Measurements from ENCODE around the gene MRPL20.
A peak's percentile ranks its signal among the peaks of the same experiment; 100 is the strongest.
"Not testable (repeated sequence)": the region's sequence is repeated elsewhere in the genome, so short reads cannot be mapped to it uniquely, and the experiment has no call there.

Gene MRPL20

DNA sequence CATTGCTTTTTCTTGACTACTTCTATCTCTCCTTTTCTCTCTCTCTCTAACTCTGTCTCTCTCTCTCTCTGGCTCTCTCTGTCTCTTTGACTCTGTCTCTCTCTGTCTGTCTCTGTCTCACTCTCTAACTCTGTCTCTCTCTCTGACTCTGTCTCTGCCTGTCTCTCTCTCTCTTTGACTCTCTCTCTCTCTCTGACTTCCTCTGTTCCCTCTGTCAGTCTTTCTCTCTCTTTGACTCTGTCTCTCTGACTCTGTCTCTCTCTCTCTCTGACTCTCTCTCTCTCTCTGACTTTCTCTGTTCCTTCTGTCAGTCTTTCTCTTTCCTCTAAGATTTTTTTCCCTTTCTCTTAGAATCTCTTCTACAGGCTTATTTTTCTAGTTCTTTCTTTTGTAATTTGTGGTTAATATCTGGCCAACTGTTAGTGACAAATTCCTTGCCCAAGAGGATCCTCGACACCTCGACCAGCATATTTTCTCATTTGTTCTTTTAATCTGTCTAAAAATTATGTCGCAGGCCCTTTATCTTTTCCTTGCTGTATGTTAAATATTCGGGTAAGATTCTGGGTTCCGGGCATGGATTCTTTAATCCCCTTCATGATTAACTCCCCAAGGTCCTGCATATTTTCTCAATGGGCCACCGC lies 42.1 kb upstream of the MRPL20 start, which contains the start of gene ATAD3C:
ATAD3C (plus strand) TSS at position 591 of the 641 bp plus-strand sequence. CDS start 995 bp downstream, outside the sequence.
- Histone ChIP-seq H3K36me3 (ENCODE audit: control insufficient read depth in 2 of 2, insufficient read depth in 2 of 2, low read length in 2 of 2) (no peaks in the 10 kb centered on the region), H3K27ac (ENCODE audit: low read depth in 2 of 2, low read length in 2 of 2) (no peak within 1 kb of the TSS), H3K27me3 (ENCODE audit: control insufficient read depth in 2 of 2, insufficient read depth in 2 of 2, low read length in 2 of 2) (no peaks in the 10 kb centered on the region), H3K4me1 (ENCODE audit: control insufficient read depth in 2 of 2, insufficient read depth in 2 of 2, low read length in 2 of 2) (no peaks in the 10 kb centered on the region), H3K9ac (ENCODE audit: low read depth in 1 of 2, low read length in 2 of 2) (no peak within 1 kb of the TSS), H3K4me3 (ENCODE audit: low read length in 2 of 2) (no peak within 1 kb of the TSS), H3K9me3 (ENCODE audit: control insufficient read depth in 2 of 2, low read length in 2 of 2) (no peaks in the 10 kb centered on the region)

DNA sequence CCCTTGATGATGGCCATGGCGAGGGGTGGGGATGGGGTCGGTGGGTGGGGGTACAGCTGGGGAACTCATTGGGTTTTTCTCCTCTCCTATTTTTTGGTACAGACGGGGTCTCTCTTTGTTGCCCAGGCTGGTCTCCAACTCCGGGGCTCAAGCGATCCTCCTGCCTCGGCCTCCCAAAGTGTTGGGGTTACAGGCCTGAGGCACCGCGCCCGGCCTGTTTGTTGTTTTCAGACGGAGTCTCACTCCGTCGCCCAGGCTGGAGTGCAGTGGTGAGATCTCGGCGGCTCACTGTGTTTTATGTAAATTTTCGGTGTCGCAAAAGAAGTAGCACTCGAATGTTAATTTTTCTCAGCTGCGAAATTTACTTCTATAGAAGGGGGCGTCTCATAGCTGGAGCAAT lies 39.5 kb upstream of the MRPL20 start:
- not testable (repeated sequence) for H3K4me1 ChIP-seq (ENCODE audit: control insufficient read depth in 2 of 2, insufficient read depth in 2 of 2, low read length in 2 of 2); H3K9ac ChIP-seq (ENCODE audit: low read depth in 1 of 2, low read length in 2 of 2); H3K36me3 ChIP-seq (ENCODE audit: control insufficient read depth in 2 of 2, insufficient read depth in 2 of 2, low read length in 2 of 2); H3K9me3 ChIP-seq (ENCODE audit: control insufficient read depth in 2 of 2, low read length in 2 of 2); H3K4me3 ChIP-seq (ENCODE audit: low read length in 2 of 2); H3K27ac ChIP-seq (ENCODE audit: low read depth in 2 of 2, low read length in 2 of 2); H3K27me3 ChIP-seq (ENCODE audit: control insufficient read depth in 2 of 2, insufficient read depth in 2 of 2, low read length in 2 of 2)

DNA sequence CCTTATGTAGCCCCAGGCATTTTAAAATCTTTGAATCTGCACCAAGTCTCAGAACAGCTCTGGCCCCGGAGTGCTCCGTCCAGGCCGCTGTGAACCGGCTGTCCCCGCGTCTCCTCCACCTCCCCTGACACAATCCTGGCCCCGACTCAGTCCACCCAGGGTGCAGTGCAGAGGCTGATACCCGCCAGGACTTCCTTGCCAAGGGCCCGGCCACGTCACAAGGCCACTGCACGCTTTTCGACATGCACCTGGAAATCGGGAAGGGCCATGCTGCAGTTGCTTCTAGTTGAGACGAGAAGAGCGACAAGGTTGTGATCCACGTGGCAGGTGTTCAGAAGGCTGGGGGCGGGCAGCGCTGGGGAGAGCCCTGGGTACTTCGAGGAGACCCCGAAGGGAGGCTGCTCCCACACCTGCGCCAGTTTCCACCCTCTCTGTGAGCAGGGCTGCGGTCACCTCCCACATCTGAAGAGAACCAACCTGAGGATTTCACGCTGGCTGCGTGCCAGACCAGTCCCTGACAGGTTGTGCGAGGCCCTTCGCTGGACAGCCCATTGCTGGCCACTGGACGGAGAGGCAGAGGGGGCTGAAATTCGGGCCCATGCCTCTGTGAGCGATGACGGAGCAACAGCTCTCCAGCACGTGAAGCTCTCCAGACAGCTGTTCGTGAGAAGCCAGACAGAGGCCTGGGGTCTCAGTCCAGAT lies 35.1 kb upstream of the MRPL20 start:
- Histone ChIP-seq H3K9ac (ENCODE audit: low read depth in 1 of 2, low read length in 2 of 2) (no peak overlapping the region), H3K4me3 (ENCODE audit: low read length in 2 of 2) (no peak overlapping the region), H3K9me3 (ENCODE audit: control insufficient read depth in 2 of 2, low read length in 2 of 2) (no peaks in the 10 kb centered on the region), H3K27ac (ENCODE audit: low read depth in 2 of 2, low read length in 2 of 2) (no peak overlapping the region), H3K36me3 (ENCODE audit: control insufficient read depth in 2 of 2, insufficient read depth in 2 of 2, low read length in 2 of 2) (no peaks in the 10 kb centered on the region), H3K27me3 (ENCODE audit: control insufficient read depth in 2 of 2, insufficient read depth in 2 of 2, low read length in 2 of 2) (no peaks in the 10 kb centered on the region), H3K4me1 (ENCODE audit: control insufficient read depth in 2 of 2, insufficient read depth in 2 of 2, low read length in 2 of 2) (peaks cover 14 to 16% of the 10 kb centered on the region in 2 donors)

GRCh38 chr1:1441002-1441888 lies 34.2 kb upstream of the MRPL20 start:
- Histone ChIP-seq H3K36me3 (ENCODE audit: control insufficient read depth in 2 of 2, insufficient read depth in 2 of 2, low read length in 2 of 2) (no peaks in the 10 kb centered on the region), H3K4me1 (ENCODE audit: control insufficient read depth in 2 of 2, insufficient read depth in 2 of 2, low read length in 2 of 2) (peaks cover 18 to 22% of the 10 kb centered on the region in 2 donors), H3K27ac (ENCODE audit: low read depth in 2 of 2, low read length in 2 of 2) (no peak overlapping the region), H3K9me3 (ENCODE audit: control insufficient read depth in 2 of 2, low read length in 2 of 2) (no peaks in the 10 kb centered on the region), H3K4me3 (ENCODE audit: low read length in 2 of 2) (no peak overlapping the region), H3K27me3 (ENCODE audit: control insufficient read depth in 2 of 2, insufficient read depth in 2 of 2, low read length in 2 of 2) (peaks cover 0 to 1% of the 10 kb centered on the region in 2 donors), H3K9ac (ENCODE audit: low read depth in 1 of 2, low read length in 2 of 2) (no peak overlapping the region)

DNA sequence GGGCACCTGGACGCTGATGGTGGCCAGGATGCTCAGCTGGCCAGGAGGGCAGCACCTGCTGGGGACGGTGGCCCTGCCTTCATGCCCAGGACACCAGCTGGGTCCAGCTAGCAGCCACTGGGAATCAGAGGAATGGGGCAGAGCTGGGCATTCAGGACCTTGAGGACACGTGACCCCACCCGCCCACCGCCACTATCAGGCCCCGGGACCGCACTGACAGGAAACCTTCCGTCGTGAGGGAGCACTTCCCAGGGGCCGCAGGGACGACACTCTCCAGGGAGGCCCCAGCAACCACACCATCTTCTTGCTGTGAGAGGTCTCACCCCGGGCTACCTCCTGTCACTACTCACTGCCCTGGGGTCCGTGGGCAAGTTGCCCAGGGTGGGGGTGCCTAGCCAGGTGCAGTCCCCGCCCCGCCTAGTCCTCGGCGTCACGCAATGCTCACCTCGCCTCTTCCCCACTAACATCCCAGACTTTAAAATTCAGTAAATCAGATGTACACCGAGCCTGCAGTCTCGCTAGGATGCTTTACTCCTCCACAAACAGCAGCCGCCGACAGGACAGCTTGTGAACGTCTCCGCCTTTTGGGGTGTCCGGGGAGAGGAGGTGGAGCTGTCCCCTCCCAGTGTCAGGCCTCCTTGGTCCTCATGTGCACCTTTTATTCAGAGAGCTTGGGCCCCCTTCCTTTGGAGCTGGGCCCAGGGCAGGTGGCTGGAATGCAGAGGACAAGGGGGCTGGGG lies 33.3 kb upstream of the MRPL20 start:
- H3K27ac ChIP-seq (ENCODE audit: low read depth in 2 of 2, low read length in 2 of 2): no peak overlapping the region
- peaks cover under 1 to 1% of the 10 kb centered on the region in 2 donors for H3K27me3 ChIP-seq (ENCODE audit: control insufficient read depth in 2 of 2, insufficient read depth in 2 of 2, low read length in 2 of 2)
- no peaks in the 10 kb centered on the region for H3K36me3 ChIP-seq (ENCODE audit: control insufficient read depth in 2 of 2, insufficient read depth in 2 of 2, low read length in 2 of 2)
- no peak overlapping the region for H3K4me3 ChIP-seq (ENCODE audit: low read length in 2 of 2)
- H3K4me1 ChIP-seq (ENCODE audit: control insufficient read depth in 2 of 2, insufficient read depth in 2 of 2, low read length in 2 of 2): peaks cover 23 to 27% of the 10 kb centered on the region in 2 donors
- no peaks in the 10 kb centered on the region for H3K9me3 ChIP-seq (ENCODE audit: control insufficient read depth in 2 of 2, low read length in 2 of 2)
- H3K9ac ChIP-seq (ENCODE audit: low read depth in 1 of 2, low read length in 2 of 2): no peak overlapping the region

- Histone ChIP-seq H3K4me1 (ENCODE audit: control insufficient read depth in 2 of 2, insufficient read depth in 2 of 2, low read length in 2 of 2) (peaks cover 31 to 33% of the 10 kb centered on the region in 2 donors), H3K36me3 (ENCODE audit: control insufficient read depth in 2 of 2, insufficient read depth in 2 of 2, low read length in 2 of 2) (no peaks in the 10 kb centered on the region), H3K4me3 (ENCODE audit: low read length in 2 of 2) (no peak overlapping the region), H3K27me3 (ENCODE audit: control insufficient read depth in 2 of 2, insufficient read depth in 2 of 2, low read length in 2 of 2) (peaks cover 4% of the 10 kb centered on the region in 2 donors), H3K27ac (ENCODE audit: low read depth in 2 of 2, low read length in 2 of 2) (no peak overlapping the region), H3K9ac (ENCODE audit: low read depth in 1 of 2, low read length in 2 of 2) (no peak overlapping the region), H3K9me3 (ENCODE audit: control insufficient read depth in 2 of 2, low read length in 2 of 2) (no peaks in the 10 kb centered on the region)
Measured at GRCh38 chr1:1439546-1440261, 32.6 kb upstream of the MRPL20 start.

- Histone ChIP-seq H3K36me3 (ENCODE audit: control insufficient read depth in 2 of 2, insufficient read depth in 2 of 2, low read length in 2 of 2) (no peaks in the 10 kb centered on the region), H3K4me1 (ENCODE audit: control insufficient read depth in 2 of 2, insufficient read depth in 2 of 2, low read length in 2 of 2) (peaks cover 40 to 43% of the 10 kb centered on the region in 2 donors), H3K9ac (ENCODE audit: low read depth in 1 of 2, low read length in 2 of 2) (peak overlapping the region in 1 of 2 donors; percentile 5), H3K27me3 (ENCODE audit: control insufficient read depth in 2 of 2, insufficient read depth in 2 of 2, low read length in 2 of 2) (peaks cover 4% of the 10 kb centered on the region in 2 donors), H3K9me3 (ENCODE audit: control insufficient read depth in 2 of 2, low read length in 2 of 2) (no peaks in the 10 kb centered on the region), H3K27ac (ENCODE audit: low read depth in 2 of 2, low read length in 2 of 2) (peak overlapping the region in 1 of 2 donors; percentile 13), H3K4me3 (ENCODE audit: low read length in 2 of 2) (no peak overlapping the region)
Measured at GRCh38 chr1:1438531-1439381, 31.7 kb upstream of the MRPL20 start.

DNA sequence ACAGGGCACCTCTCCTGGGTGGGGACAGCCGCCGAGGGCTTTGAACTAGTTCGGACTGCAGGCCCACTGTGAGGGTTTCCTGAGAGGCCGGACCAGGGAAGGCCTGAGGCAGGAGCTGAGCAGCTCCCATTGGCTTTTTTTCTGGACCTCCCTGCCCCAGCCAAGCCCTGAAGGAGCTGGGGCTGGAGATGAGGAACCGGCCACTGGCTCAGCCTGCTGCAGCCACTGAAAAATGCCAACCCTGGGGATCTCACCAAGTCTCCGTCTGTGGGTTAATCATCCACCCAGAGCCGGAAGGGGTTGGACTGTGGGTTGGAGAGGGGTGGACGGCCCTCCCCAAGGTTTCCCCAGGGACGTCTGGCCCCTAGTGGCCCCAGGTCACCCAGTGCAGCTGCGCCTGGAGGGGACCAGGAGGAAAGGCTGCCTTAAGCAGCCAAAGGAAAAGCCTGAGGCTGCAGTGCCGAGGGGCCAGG lies 30.8 kb upstream of the MRPL20 start:
- peaks cover 48 to 49% of the 10 kb centered on the region in 2 donors for H3K4me1 ChIP-seq (ENCODE audit: control insufficient read depth in 2 of 2, insufficient read depth in 2 of 2, low read length in 2 of 2)
- peak overlapping the region in 1 of 2 donors; percentile 13 for H3K27ac ChIP-seq (ENCODE audit: low read depth in 2 of 2, low read length in 2 of 2)

More for the DNA sequence above, 30.8 kb upstream of the MRPL20 start:
- H3K4me3 ChIP-seq (ENCODE audit: low read length in 2 of 2): peak overlapping the region in 1 of 2 donors; percentile 34
- H3K9me3 ChIP-seq (ENCODE audit: control insufficient read depth in 2 of 2, low read length in 2 of 2): no peaks in the 10 kb centered on the region
- H3K9ac ChIP-seq (ENCODE audit: low read depth in 1 of 2, low read length in 2 of 2): peak overlapping the region in 1 of 2 donors; percentile 5
- H3K27me3 ChIP-seq (ENCODE audit: control insufficient read depth in 2 of 2, insufficient read depth in 2 of 2, low read length in 2 of 2): peaks cover 4% of the 10 kb centered on the region in 2 donors
- no peaks in the 10 kb centered on the region for H3K36me3 ChIP-seq (ENCODE audit: control insufficient read depth in 2 of 2, insufficient read depth in 2 of 2, low read length in 2 of 2)

All from mucosa of rectum (tissue), 2 donors.